H9 (cell line): ENCODE data around the gene C11orf21. TPM values are rescaled to one million over a fixed set of nuclear protein-coding genes. Genes with fewer than 3 reads are reported as not detected.

Experiments
- DNase-seq: peaks from one replicate; pipeline ENCODE4 v3.0.0-alpha.2; 2017
- H2AFZ ChIP-seq: one replicate; pipeline ENCODE4 v1.6.1; 2013; ENCODE audit warnings: mild to moderate bottlenecking, low read length, control low read depth, moderate library complexity
- H2AK5ac ChIP-seq: 2 replicates; pipeline ENCODE4 v1.6.1; 2013; ENCODE audit warnings: low read length, control low read depth, mixed read lengths; ENCODE audit not compliant: insufficient read length
- H2BK120ac ChIP-seq: one replicate; pipeline ENCODE4 v1.6.1; 2013; ENCODE audit warnings: low read depth, mild to moderate bottlenecking, low read length, control low read depth, inconsistent platforms; ENCODE audit not compliant: poor library complexity, severe bottlenecking
- H2BK12ac ChIP-seq: 2 replicates; pipeline ENCODE4 v1.6.1; 2013; ENCODE audit warnings: low read length, control low read depth, mixed read lengths, low read depth; ENCODE audit not compliant: insufficient read length
- H2BK15ac ChIP-seq: 2 replicates; pipeline ENCODE4 v1.6.1; 2013; ENCODE audit warnings: low read depth, low read length, control low read depth
- H2BK20ac ChIP-seq: one replicate; pipeline ENCODE4 v1.6.1; 2013; ENCODE audit warnings: low read depth, mild to moderate bottlenecking, low read length, control low read depth, inconsistent platforms; ENCODE audit not compliant: poor library complexity, severe bottlenecking
- H2BK5ac ChIP-seq: 2 replicates; pipeline ENCODE4 v1.6.1; 2013; ENCODE audit warnings: low read length, control low read depth, mixed read lengths; ENCODE audit not compliant: insufficient read length
- H3K14ac ChIP-seq: 2 replicates; pipeline ENCODE4 v1.6.1; 2013; ENCODE audit warnings: low read length, control low read depth; ENCODE audit not compliant: insufficient read depth
- H3K18ac ChIP-seq: 2 replicates; pipeline ENCODE4 v1.6.1; 2013; ENCODE audit warnings: low read depth, mild to moderate bottlenecking, mixed read lengths, low read length, control low read depth; ENCODE audit not compliant: insufficient read length
- H3K23ac ChIP-seq: 2 replicates; pipeline ENCODE4 v1.6.1; 2013; ENCODE audit warnings: low read length, control low read depth, mixed read lengths, low read depth; ENCODE audit not compliant: insufficient read length
- H3K23me2 ChIP-seq: 2 replicates; pipeline ENCODE4 v1.6.1; 2013; ENCODE audit warnings: low read depth, mild to moderate bottlenecking, mixed read lengths, low read length, control low read depth; ENCODE audit not compliant: insufficient read length, poor library complexity, severe bottlenecking
- H3K27ac ChIP-seq: 2 replicates; pipeline ENCODE4 v1.5.1; 2013; ENCODE audit warnings: low read length, control low read depth, mixed read lengths, low read depth; ENCODE audit not compliant: insufficient read length
- H3K27me3 ChIP-seq: 2 replicates; pipeline ENCODE4 v1.6.1; 2013; ENCODE audit warnings: low read length, control low read depth, inconsistent platforms; ENCODE audit not compliant: insufficient read depth
- H3K4ac ChIP-seq: 2 replicates; pipeline ENCODE4 v1.6.1; 2013; ENCODE audit warnings: low read depth, mild to moderate bottlenecking, control low read depth, inconsistent platforms, low read length, moderate library complexity
- H3K4me1 ChIP-seq: 2 replicates; pipeline ENCODE4 v1.6.1; 2013; ENCODE audit warnings: low read length, control low read depth, inconsistent platforms; ENCODE audit not compliant: insufficient read depth
- H3K4me2 ChIP-seq: 2 replicates; pipeline ENCODE4 v1.6.1; 2013; ENCODE audit warnings: low read length, control low read depth, mixed read lengths; ENCODE audit not compliant: insufficient read length, insufficient read depth
- H3K56ac ChIP-seq: 2 replicates; pipeline ENCODE4 v1.6.1; 2013; ENCODE audit warnings: low read depth, mild to moderate bottlenecking, mixed read lengths, low read length, control low read depth; ENCODE audit not compliant: insufficient read length
- H3K79me1 ChIP-seq: 2 replicates; pipeline ENCODE4 v1.6.1; 2013; ENCODE audit warnings: low read depth, mild to moderate bottlenecking, moderate library complexity, low read length, control low read depth, inconsistent platforms; ENCODE audit not compliant: insufficient read depth, poor library complexity, severe bottlenecking
- H3K79me2 ChIP-seq: 2 replicates; pipeline ENCODE4 v1.6.1; 2013; ENCODE audit warnings: low read length, control low read depth, inconsistent platforms; ENCODE audit not compliant: insufficient read depth
- H3K9ac ChIP-seq: 2 replicates; pipeline ENCODE4 v1.6.1; 2013; ENCODE audit warnings: low read length, control low read depth, mixed read lengths; ENCODE audit not compliant: insufficient read length; ENCODE audit errors: extremely low read depth
- H3K9me3 ChIP-seq: one replicate; pipeline ENCODE4 v1.6.1; 2013; ENCODE audit warnings: low read depth, low read length, inconsistent platforms; ENCODE audit not compliant: control insufficient read depth
- H3T11ph ChIP-seq: one replicate; pipeline ENCODE4 v1.6.1; 2013; ENCODE audit warnings: mild to moderate bottlenecking, low read length, control low read depth, inconsistent platforms
- H4K20me1 ChIP-seq: one replicate; pipeline ENCODE4 v1.6.1; 2013; ENCODE audit not compliant: control insufficient read depth, insufficient read length, insufficient read depth
- H4K5ac ChIP-seq: 2 replicates; pipeline ENCODE4 v1.6.1; 2013; ENCODE audit warnings: low read depth, mild to moderate bottlenecking, mixed read lengths, low read length, control low read depth; ENCODE audit not compliant: insufficient read length
- H4K8ac ChIP-seq: replicated peaks from 2 replicates; pipeline ENCODE4 v1.6.1; 2013; ENCODE audit warnings: low read length, control low read depth, mixed read lengths, low read depth; ENCODE audit not compliant: insufficient read length
- H4K91ac ChIP-seq: 2 replicates; pipeline ENCODE4 v1.6.1; 2013; ENCODE audit warnings: low read depth, mild to moderate bottlenecking, moderate library complexity, mixed read lengths, low read length, control low read depth; ENCODE audit not compliant: insufficient read length
- H3K27ac Mint-ChIP-seq, 3 experiments: 2 replicates in 2 of 3; 3 replicates in 1 of 3; pipeline ENCODE4 v1.8.0; 2020 to 2021; ENCODE audit warnings: mixed read lengths in 3 of 3, mild to moderate bottlenecking in 1 of 3, moderate library complexity in 1 of 3
- H3K27me3 Mint-ChIP-seq: 2 replicates; pipeline ENCODE4 v1.8.0; 2021; ENCODE audit warnings: low read depth, mild to moderate bottlenecking, moderate library complexity, mixed read lengths
- H3K36me3 Mint-ChIP-seq, 3 experiments: 2 replicates in 2 of 3; 3 replicates in 1 of 3; pipeline ENCODE4 v1.8.0; 2020 to 2021; ENCODE audit warnings: low read depth in 3 of 3, mixed read lengths in 3 of 3; ENCODE audit not compliant: insufficient read depth in 1 of 3
- H3K4me1 Mint-ChIP-seq, 2 experiments: 2 replicates each; pipeline ENCODE4 v1.8.0; 2020; ENCODE audit warnings: mixed read lengths in 2 of 2
- H3K4me3 Mint-ChIP-seq, 2 experiments: 2 replicates in 1 of 2; 3 replicates in 1 of 2; pipeline ENCODE4 v1.8.0; 2020 to 2021; ENCODE audit warnings: mild to moderate bottlenecking in 2 of 2, mixed read lengths in 2 of 2, moderate library complexity in 1 of 2
- H3K9me3 Mint-ChIP-seq, 2 experiments: 2 replicates in 1 of 2; 3 replicates in 1 of 2; pipeline ENCODE4 v1.8.0; 2020; ENCODE audit warnings: mild to moderate bottlenecking in 2 of 2, mixed read lengths in 2 of 2, moderate library complexity in 1 of 2
- CTCF ChIP-seq: fragments of 200-600 bp; sonication (generic); conservative IDR thresholded peaks from 3 replicates; pipeline ENCODE4 v1.8.0; 2021; ENCODE audit warnings: antibody characterized with exemption, mild to moderate bottlenecking
- WGBS: extraction: QIAGEN DNeasy Blood & Tissue Kit; methylation state at CpG from one replicate; pipeline ENCODE4 v1.1.7; 2013; ENCODE audit warnings: missing lambda C conversion rate, low lambda C conversion rate, mixed read lengths; ENCODE audit not compliant: insufficient read length; ENCODE audit errors: extremely low coverage; 5-methylcytosine and 5-hydroxymethylcytosine counted together
- total RNA-seq: library from RNA; stranded (reverse); gene quantifications from 2 replicates; pipeline ENCODE4 v1.2.1, GENCODE V29; 2021

The C11orf21 gene
- total RNA-seq, 1 experiment from 2014 or later = not detected

DNA sequence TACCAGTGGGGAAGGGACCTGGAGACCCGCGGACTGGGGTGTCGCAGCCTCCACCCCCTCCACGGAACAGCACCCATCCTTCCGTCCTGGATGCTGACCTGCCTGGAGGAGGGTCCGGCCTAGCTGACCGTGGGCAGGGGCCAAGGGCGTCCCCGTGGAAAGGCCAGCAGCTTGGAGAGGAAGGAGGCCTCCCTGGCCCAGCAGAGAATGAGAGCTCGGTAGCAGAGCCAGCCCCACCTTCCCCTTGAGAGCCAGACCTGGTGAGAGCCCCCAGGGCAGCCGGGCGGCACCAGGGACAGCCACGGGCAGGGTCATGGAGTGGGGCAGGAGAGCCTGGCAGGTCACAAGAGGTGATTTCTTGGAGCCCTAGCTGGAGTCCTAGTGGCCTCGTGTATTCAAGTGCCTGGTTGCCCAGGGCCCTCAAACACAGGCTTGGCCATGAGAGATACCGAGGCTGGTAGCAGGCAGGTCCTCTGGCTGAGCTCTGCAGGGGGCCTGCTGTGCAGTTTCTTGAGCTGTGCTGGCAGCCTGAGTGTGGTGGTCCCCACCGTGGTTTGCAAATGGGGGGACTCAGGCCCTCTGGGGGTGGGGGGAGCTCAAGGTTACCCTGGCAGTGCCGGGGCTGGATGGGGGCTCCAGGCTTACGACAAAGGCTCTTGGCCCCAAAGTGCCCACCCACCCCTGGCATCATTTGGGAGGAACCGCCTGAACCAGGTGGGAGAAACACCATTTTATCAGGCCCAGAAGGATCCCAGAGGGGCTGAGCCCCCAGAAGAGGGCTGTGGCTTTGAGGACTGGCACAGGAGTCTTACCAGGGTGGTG, 7.7 kb upstream of the C11orf21 start:
- H3K23ac ChIP-seq = no peak overlapping the region
- no peak overlapping the region for H2BK15ac ChIP-seq
- H2AK5ac ChIP-seq = no peak overlapping the region
- H2BK120ac ChIP-seq = no peak overlapping the region
- H3K27ac ChIP-seq = no peak overlapping the region
- H3K14ac ChIP-seq = no peak overlapping the region; the same call in 1 of the 2 replicates
- no peak overlapping the region for H3K4ac ChIP-seq
- H2BK5ac ChIP-seq = no peak overlapping the region
- no peaks in the 10 kb centered on the region for H3K9me3 ChIP-seq
- H3K36me3 Mint-ChIP-seq = no peaks in the 10 kb centered on the region
- no peaks in the 10 kb centered on the region for H3K79me2 ChIP-seq
- H3K56ac ChIP-seq = no peak overlapping the region
- H3K4me2 ChIP-seq = no peak overlapping the region
- H2BK20ac ChIP-seq = no peak overlapping the region
- no peak overlapping the region for H3K27ac Mint-ChIP-seq
- H3K9me3 Mint-ChIP-seq = no peaks in the 10 kb centered on the region; a peak in 1 of 5 replicates
- H3K4me1 ChIP-seq = no peaks in the 10 kb centered on the region; the same call in 1 of the 2 replicates
- no peak overlapping the region for H2AFZ ChIP-seq
- no peaks in the 10 kb centered on the region for H3K79me1 ChIP-seq
- no peak overlapping the region for H3K9ac ChIP-seq
- WGBS = no CpG with 5 or more reads among the region's 19 CpGs
- no peak overlapping the region for H4K5ac ChIP-seq
- TF ChIP-seq CTCF = no peak
- H3K4me3 Mint-ChIP-seq = no peak overlapping the region
- no peaks in the 10 kb centered on the region for H4K20me1 ChIP-seq
- H3K18ac ChIP-seq = no peak overlapping the region
- no peaks in the 10 kb centered on the region for H3K27me3 ChIP-seq
- peaks cover 0 to 7% of the 10 kb centered on the region in 2 experiments; a peak in 1 of 4 replicates for H3K4me1 Mint-ChIP-seq
- H3T11ph ChIP-seq = no peak overlapping the region
- H3K23me2 ChIP-seq = no peaks in the 10 kb centered on the region
- H4K8ac ChIP-seq = no peak overlapping the region
- H4K91ac ChIP-seq = no peak overlapping the region
- H3K27me3 Mint-ChIP-seq = peaks cover 6% of the 10 kb centered on the region; the same call in 1 of the 2 replicates
- DNase-seq = no peak
- no peak overlapping the region for H2BK12ac ChIP-seq
